WTC11 (cell line): ENCODE measurements around the gene CEP85L. TPM values are rescaled to one million over a fixed set of nuclear protein-coding genes. Genes with fewer than 3 reads are reported as not detected.
"Not testable (repeated sequence)": the region's sequence is repeated elsewhere in the genome, so short reads cannot be mapped to it uniquely, and the experiment has no call there.

Experiments used
- ATAC-seq: fragments of 200-7000 bp; cut with Tn5 transposase; 2 replicates; pipeline ENCODE4 v1.10.0; 2021; ENCODE audit warnings: mild to moderate bottlenecking, moderate library complexity
- CTCF ChIA-PET: fragments of 300-600 bp; sonication (Branson Sonifier 250); formaldehyde crosslinking; loops from one replicate; lab custom pipeline; 2021; ENCODE audit warnings: antibody characterized with exemption; lab: Charles Lee
- POLR2A ChIA-PET: fragments of 350-600 bp; sonication (Branson Sonifier 250); formaldehyde crosslinking; loops from one replicate; lab custom pipeline; 2021; ENCODE audit warnings: antibody characterized with exemption; lab: Charles Lee
- DNase-seq: peaks from one replicate; pipeline ENCODE4 v3.0.0; 2021; ENCODE audit warnings: low spot score
- H3K27ac Mint-ChIP-seq: 2 replicates; pipeline ENCODE4 v1.8.0; 2021; ENCODE audit warnings: mixed read lengths
- H3K27me3 Mint-ChIP-seq: 2 replicates; pipeline ENCODE4 v1.8.0; 2021; ENCODE audit warnings: low read depth, mild to moderate bottlenecking, moderate library complexity, mixed read lengths
- H3K36me3 Mint-ChIP-seq: 2 replicates; pipeline ENCODE4 v1.8.0; 2021; ENCODE audit warnings: mixed read lengths
- H3K4me1 Mint-ChIP-seq: 2 replicates; pipeline ENCODE4 v1.8.0; 2022; ENCODE audit warnings: mixed read lengths
- H3K4me3 Mint-ChIP-seq: 2 replicates; pipeline ENCODE4 v1.8.0; 2021; ENCODE audit warnings: mild to moderate bottlenecking, moderate library complexity, mixed read lengths
- H3K9me3 Mint-ChIP-seq: 2 replicates; pipeline ENCODE4 v1.8.0; 2021; ENCODE audit warnings: mixed read lengths
- ARID4B ChIP-seq: sonication (generic); formaldehyde crosslinking; IDR thresholded peaks from 2 replicates; pipeline ENCODE4 v1.8.0; 2023; ENCODE audit warnings: missing genetic modification reagents, mild to moderate bottlenecking, borderline replicate concordance
- CBFB ChIP-seq: sonication (generic); formaldehyde crosslinking; IDR thresholded peaks from 2 replicates; pipeline ENCODE4 v1.8.1; 2022; ENCODE audit warnings: mild to moderate bottlenecking, low read depth, missing genetic modification reagents
- ETV6 ChIP-seq: sonication (generic); formaldehyde crosslinking; IDR thresholded peaks from 2 replicates; pipeline ENCODE4 v1.8.1; 2022; ENCODE audit warnings: mild to moderate bottlenecking, missing genetic modification reagents
- FOXJ3 ChIP-seq: sonication (generic); formaldehyde crosslinking; IDR thresholded peaks from 2 replicates; pipeline ENCODE4 v1.9.0; 2021; ENCODE audit warnings: missing genetic modification reagents, mild to moderate bottlenecking, borderline replicate concordance
- FOXP4 ChIP-seq: sonication (generic); formaldehyde crosslinking; IDR thresholded peaks from 2 replicates; pipeline ENCODE4 v1.8.0; 2022; ENCODE audit warnings: mild to moderate bottlenecking, missing genetic modification reagents
- JAZF1 ChIP-seq: fragments of 250-450 bp; sonication (Bioruptor Pico); IDR thresholded peaks from 2 replicates; pipeline ENCODE4 v1.9.0; 2021; ENCODE audit warnings: moderate library complexity, mild to moderate bottlenecking, inconsistent platforms
- NR2C2 ChIP-seq: sonication (generic); formaldehyde crosslinking; IDR thresholded peaks from 2 replicates; pipeline ENCODE4 v1.8.0; 2022; ENCODE audit warnings: mild to moderate bottlenecking, missing genetic modification reagents
- SP1 ChIP-seq: sonication (generic); formaldehyde crosslinking; conservative IDR thresholded peaks from 2 replicates; pipeline ENCODE4 v1.8.1; 2022; ENCODE audit warnings: missing genetic modification reagents
- TEAD4 ChIP-seq: sonication (generic); formaldehyde crosslinking; IDR thresholded peaks from 2 replicates; pipeline ENCODE4 v1.8.0; 2022; ENCODE audit warnings: mild to moderate bottlenecking, missing genetic modification reagents
- ZNF263 ChIP-seq: sonication (generic); formaldehyde crosslinking; IDR thresholded peaks from 2 replicates; pipeline ENCODE4 v1.8.1; 2022; ENCODE audit warnings: low read depth, mild to moderate bottlenecking, moderate library complexity, missing genetic modification reagents
- ZNF317 ChIP-seq: sonication (generic); formaldehyde crosslinking; IDR thresholded peaks from 2 replicates; pipeline ENCODE4 v1.8.1; 2023; ENCODE audit warnings: low read depth, mild to moderate bottlenecking, moderate library complexity, missing genetic modification reagents, borderline replicate concordance
- total RNA-seq: library from RNA; stranded (reverse); gene quantifications from 3 replicates; pipeline ENCODE4 v1.2.3, GENCODE V29; 2021
- TF ChIP-seq, protein P1 (sequence below): sonication (generic); formaldehyde crosslinking; IDR thresholded peaks from 2 replicates; pipeline ENCODE4 v1.8.1; 2022; ENCODE audit warnings: mild to moderate bottlenecking, moderate library complexity, missing genetic modification reagents
- TF ChIP-seq, protein P2 (sequence below): sonication (generic); formaldehyde crosslinking; IDR thresholded peaks from 2 replicates; pipeline ENCODE4 v1.8.1; 2023; ENCODE audit warnings: mild to moderate bottlenecking, missing genetic modification reagents, borderline replicate concordance
- TF ChIP-seq, protein P3 (sequence below): sonication (generic); formaldehyde crosslinking; IDR thresholded peaks from 2 replicates; pipeline ENCODE4 v1.8.0; 2022; ENCODE audit warnings: mild to moderate bottlenecking, missing genetic modification reagents
- TF ChIP-seq, protein P4 (sequence below): fragments of 250-450 bp; sonication (Bioruptor Pico); conservative IDR thresholded peaks from 2 replicates; pipeline ENCODE4 v1.9.0; 2021; ENCODE audit warnings: mild to moderate bottlenecking
- TF ChIP-seq, protein P5 (sequence below): sonication (generic); formaldehyde crosslinking; conservative IDR thresholded peaks from 2 replicates; pipeline ENCODE4 v1.8.1; 2022; ENCODE audit warnings: mild to moderate bottlenecking, missing genetic modification reagents
- TF ChIP-seq, protein P6 (sequence below): sonication (generic); formaldehyde crosslinking; IDR thresholded peaks from 2 replicates; pipeline ENCODE4 v1.8.0; 2023; ENCODE audit warnings: mild to moderate bottlenecking, missing genetic modification reagents

The CEP85L gene
- total RNA-seq, 1 experiment from 2014 or later, result 32.5 TPM

- no peaks in the 10 kb centered on the region; the same call in 1 of the 2 replicates for H3K4me1 Mint-ChIP-seq
- no peaks in the 10 kb centered on the region for H3K36me3 Mint-ChIP-seq
- H3K4me3 Mint-ChIP-seq, result no peak overlapping the region
- peaks cover 13% of the 10 kb centered on the region for H3K9me3 Mint-ChIP-seq
- CTCF ChIA-PET, result interaction anchor here (1.4 kb wide), 1 partner anchor 129 kb away, joined by 3 read pairs; no protein-coding TSS in a partner anchor
- no peak for TF ChIP-seq FOXP4 (CRISPR knock-in tag)
- TF ChIP-seq ZNF263 (CRISPR knock-in tag), result no peak
- TF ChIP-seq, protein P1, sequence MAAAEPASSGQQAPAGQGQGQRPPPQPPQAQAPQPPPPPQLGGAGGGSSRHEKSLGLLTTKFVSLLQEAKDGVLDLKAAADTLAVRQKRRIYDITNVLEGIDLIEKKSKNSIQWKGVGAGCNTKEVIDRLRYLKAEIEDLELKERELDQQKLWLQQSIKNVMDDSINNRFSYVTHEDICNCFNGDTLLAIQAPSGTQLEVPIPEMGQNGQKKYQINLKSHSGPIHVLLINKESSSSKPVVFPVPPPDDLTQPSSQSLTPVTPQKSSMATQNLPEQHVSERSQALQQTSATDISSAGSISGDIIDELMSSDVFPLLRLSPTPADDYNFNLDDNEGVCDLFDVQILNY, result no peak
- no peak for TF ChIP-seq NR2C2 (CRISPR knock-in tag)
- TF ChIP-seq TEAD4 (CRISPR knock-in tag), result no peak
- TF ChIP-seq SP1 (CRISPR knock-in tag), result no peak
- TF ChIP-seq, protein P2, sequence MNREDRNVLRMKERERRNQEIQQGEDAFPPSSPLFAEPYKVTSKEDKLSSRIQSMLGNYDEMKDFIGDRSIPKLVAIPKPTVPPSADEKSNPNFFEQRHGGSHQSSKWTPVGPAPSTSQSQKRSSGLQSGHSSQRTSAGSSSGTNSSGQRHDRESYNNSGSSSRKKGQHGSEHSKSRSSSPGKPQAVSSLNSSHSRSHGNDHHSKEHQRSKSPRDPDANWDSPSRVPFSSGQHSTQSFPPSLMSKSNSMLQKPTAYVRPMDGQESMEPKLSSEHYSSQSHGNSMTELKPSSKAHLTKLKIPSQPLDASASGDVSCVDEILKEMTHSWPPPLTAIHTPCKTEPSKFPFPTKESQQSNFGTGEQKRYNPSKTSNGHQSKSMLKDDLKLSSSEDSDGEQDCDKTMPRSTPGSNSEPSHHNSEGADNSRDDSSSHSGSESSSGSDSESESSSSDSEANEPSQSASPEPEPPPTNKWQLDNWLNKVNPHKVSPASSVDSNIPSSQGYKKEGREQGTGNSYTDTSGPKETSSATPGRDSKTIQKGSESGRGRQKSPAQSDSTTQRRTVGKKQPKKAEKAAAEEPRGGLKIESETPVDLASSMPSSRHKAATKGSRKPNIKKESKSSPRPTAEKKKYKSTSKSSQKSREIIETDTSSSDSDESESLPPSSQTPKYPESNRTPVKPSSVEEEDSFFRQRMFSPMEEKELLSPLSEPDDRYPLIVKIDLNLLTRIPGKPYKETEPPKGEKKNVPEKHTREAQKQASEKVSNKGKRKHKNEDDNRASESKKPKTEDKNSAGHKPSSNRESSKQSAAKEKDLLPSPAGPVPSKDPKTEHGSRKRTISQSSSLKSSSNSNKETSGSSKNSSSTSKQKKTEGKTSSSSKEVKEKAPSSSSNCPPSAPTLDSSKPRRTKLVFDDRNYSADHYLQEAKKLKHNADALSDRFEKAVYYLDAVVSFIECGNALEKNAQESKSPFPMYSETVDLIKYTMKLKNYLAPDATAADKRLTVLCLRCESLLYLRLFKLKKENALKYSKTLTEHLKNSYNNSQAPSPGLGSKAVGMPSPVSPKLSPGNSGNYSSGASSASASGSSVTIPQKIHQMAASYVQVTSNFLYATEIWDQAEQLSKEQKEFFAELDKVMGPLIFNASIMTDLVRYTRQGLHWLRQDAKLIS (CRISPR knock-in tag), result no peak
- TF ChIP-seq, protein P3, sequence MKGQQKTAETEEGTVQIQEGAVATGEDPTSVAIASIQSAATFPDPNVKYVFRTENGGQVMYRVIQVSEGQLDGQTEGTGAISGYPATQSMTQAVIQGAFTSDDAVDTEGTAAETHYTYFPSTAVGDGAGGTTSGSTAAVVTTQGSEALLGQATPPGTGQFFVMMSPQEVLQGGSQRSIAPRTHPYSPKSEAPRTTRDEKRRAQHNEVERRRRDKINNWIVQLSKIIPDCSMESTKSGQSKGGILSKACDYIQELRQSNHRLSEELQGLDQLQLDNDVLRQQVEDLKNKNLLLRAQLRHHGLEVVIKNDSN (CRISPR knock-in tag), result no peak
- no peak for TF ChIP-seq ETV6 (CRISPR knock-in tag)
- TF ChIP-seq CBFB (CRISPR knock-in tag), result no peak
- TF ChIP-seq ZNF317 (CRISPR knock-in tag), result no peak
- no peak for TF ChIP-seq ARID4B (CRISPR knock-in tag)
- TF ChIP-seq, protein P4, sequence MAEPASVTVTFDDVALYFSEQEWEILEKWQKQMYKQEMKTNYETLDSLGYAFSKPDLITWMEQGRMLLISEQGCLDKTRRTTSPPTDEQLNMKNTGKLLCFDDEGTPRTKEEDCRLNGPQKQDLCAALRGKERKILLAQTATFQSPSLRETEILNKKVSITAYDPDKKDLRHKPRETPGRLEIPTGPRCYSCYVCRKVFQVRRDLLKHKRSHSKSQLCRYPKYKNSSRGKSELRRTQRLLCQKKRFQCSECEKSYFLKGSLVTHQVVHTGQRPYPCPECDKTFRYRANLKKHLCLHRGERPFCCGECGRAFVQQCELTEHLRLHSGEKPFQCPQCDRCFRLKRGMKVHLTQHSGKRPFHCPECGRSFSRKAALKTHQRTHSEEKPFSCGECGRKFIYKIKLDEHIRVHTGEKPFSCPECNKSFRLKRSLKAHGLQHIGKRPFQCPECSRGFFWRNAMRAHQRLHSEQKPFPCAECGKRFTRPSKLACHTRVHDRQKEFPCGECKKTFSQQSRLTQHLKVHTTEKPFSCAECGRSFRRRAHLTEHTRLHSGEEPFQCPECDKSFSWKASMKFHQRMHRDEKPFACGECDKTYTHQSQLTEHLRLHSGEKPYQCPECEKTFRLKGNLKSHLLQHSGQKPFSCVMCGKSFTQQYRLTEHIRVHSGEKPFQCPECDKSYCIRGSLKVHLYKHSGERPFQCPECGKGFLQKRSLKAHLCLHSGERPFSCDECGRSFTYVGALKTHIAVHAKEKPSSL (CRISPR knock-in tag), result no peak
- no peak for TF ChIP-seq FOXJ3 (CRISPR knock-in tag)
- TF ChIP-seq JAZF1, result no peak
- TF ChIP-seq, protein P5, sequence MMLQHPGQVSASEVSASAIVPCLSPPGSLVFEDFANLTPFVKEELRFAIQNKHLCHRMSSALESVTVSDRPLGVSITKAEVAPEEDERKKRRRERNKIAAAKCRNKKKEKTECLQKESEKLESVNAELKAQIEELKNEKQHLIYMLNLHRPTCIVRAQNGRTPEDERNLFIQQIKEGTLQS, result no peak
- TF ChIP-seq, protein P6, sequence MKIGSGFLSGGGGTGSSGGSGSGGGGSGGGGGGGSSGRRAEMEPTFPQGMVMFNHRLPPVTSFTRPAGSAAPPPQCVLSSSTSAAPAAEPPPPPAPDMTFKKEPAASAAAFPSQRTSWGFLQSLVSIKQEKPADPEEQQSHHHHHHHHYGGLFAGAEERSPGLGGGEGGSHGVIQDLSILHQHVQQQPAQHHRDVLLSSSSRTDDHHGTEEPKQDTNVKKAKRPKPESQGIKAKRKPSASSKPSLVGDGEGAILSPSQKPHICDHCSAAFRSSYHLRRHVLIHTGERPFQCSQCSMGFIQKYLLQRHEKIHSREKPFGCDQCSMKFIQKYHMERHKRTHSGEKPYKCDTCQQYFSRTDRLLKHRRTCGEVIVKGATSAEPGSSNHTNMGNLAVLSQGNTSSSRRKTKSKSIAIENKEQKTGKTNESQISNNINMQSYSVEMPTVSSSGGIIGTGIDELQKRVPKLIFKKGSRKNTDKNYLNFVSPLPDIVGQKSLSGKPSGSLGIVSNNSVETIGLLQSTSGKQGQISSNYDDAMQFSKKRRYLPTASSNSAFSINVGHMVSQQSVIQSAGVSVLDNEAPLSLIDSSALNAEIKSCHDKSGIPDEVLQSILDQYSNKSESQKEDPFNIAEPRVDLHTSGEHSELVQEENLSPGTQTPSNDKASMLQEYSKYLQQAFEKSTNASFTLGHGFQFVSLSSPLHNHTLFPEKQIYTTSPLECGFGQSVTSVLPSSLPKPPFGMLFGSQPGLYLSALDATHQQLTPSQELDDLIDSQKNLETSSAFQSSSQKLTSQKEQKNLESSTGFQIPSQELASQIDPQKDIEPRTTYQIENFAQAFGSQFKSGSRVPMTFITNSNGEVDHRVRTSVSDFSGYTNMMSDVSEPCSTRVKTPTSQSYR (CRISPR knock-in tag), result no peak
- TF ChIP-seq, all 79 proteins: peak for 0
- Mint-ChIP-seq H3K27me3 (no peaks in the 10 kb centered on the region), H3K27ac (no peak overlapping the region)
- DNase-seq (no peak), ATAC-seq (no peak)
- POLR2A ChIA-PET, result interaction anchor here (0.6 kb wide), 1 partner anchor 276 kb away, joined by 3 read pairs; no protein-coding TSS in a partner anchor
These were observed 214.9 kb downstream of the CEP85L start for GRCh38 chr6:118436482-118436881.

GRCh38 chr6:118434147-118434546 is 217.2 kb downstream of the CEP85L start:
- H3K27me3 Mint-ChIP-seq, H3K27ac Mint-ChIP-seq, POLR2A ChIA-PET, H3K4me1 Mint-ChIP-seq, H3K4me3 Mint-ChIP-seq, H3K36me3 Mint-ChIP-seq, ATAC-seq, DNase-seq, CTCF ChIA-PET: not testable (repeated sequence)
- H3K9me3 Mint-ChIP-seq, result peaks cover 14% of the 10 kb centered on the region
